ENCODE results near the gene LSM11.
A peak's percentile ranks its signal among the peaks of the same experiment; 100 is the strongest.
"Not testable (repeated sequence)": the region's sequence is repeated elsewhere in the genome, so short reads cannot be mapped to it uniquely, and the experiment has no call there.

Gene LSM11

GRCh38 chr5:157743163-157744050 is at the start of gene LSM11:
LSM11 (plus strand) TSS chr5:157743712; CDS start chr5:157743751, 39 bp downstream.
- peak; percentile 66 to 95 (median 88) for DNase-seq
- intact Hi-C loops (cut with DNase I): loop anchor here (10.0 kb wide), 1 partner anchor 489 kb away; no protein-coding TSS in a partner anchor

DNA sequence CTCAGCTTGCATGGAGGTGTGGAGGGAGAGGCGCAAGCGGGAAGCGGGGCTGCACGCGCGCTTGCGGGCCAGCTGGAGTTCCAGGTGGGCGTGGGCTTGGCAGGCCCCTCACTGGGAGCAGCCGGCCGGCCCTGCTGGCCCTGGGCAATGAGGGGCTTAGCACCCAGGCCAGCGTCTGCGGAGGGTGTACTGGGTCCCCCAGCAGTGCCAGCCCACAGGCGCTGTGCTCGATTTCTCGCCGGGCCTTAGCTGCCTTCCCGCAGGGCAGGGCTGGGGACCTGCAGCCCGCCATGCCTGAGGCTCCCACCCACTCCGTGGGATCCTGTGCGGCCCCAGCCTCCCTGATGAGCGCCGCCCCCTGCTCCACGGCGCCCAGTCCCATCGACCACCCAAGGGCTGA is 49.7 kb upstream of the LSM11 start:
- intact Hi-C loops (cut with DNase I); DNase-seq: not testable (repeated sequence)

DNA sequence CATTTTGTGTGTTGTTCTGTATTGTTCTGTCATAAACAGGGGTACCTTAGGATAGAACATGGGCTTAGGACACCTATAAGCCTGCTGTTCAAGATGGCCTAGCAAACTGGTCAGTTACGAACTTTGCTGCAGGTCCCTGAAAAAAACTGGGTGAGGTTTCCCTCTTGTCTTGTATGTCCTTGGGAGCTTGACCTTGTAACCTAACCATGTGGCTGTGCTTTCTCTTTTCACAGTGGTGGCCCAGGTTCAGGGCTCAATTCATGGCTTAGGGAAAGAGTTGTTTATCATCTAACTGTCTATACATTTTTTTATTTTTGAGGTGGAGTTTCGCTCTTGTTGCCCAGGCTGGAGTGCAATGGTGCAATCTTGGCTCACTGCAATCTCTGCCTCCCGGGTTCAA is 47.4 kb upstream of the LSM11 start:
- DNase-seq; intact Hi-C loops (cut with DNase I): not testable (repeated sequence)

GRCh38 chr5:157698674-157699073 is 44.8 kb upstream of the LSM11 start:
- intact Hi-C loops (cut with DNase I); DNase-seq: not testable (repeated sequence)

DNA sequence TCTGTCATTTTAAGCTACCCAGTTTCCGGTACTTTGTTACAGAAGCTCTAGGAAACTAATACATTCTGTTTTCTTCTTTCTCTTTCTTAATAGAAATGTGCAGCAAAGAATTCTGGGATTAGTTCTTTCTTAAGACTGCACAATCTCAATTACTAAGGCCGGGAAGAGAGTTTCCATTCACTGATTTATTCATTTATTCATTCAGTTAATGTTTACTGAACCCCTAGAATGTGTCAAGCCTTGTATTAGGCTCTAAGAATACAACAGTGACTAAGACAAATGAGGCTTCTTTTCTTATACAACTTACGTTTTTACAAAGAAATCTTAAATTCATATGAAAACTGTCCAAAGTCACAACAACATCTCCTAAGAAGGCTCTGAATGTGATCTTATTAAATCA is 39.8 kb upstream of the LSM11 start:
- no peak for DNase-seq

DNA sequence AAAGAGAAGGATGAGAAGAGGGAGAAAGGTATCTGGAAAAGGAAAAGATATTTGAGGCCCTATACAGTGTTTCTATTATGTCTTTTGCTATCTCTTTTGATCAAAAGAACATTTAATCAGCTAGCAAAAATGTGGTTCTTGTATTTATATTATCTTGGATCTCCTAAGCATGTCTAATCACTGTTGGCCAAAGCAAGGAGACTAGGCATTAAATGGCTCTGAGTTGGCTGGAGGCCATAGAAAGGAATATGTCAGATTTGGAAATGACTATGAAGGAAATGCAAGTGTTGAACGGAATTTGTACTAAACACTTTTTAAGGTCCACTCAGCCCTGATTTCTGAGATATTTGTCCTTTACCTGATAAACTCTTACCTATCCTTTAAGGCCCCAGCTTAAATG is 34.6 kb upstream of the LSM11 start:
- DNase-seq: no peak
- intact Hi-C loops (cut with DNase I): no loop called here

More for the DNA sequence above, 39.8 kb upstream of the LSM11 start:
- intact Hi-C loops (cut with DNase I): no loop called here

- intact Hi-C loops (cut with DNase I): no loop called here
- DNase-seq: no peak
Observed at GRCh38 chr5:157709346-157709745, 34.2 kb upstream of the LSM11 start.

DNA sequence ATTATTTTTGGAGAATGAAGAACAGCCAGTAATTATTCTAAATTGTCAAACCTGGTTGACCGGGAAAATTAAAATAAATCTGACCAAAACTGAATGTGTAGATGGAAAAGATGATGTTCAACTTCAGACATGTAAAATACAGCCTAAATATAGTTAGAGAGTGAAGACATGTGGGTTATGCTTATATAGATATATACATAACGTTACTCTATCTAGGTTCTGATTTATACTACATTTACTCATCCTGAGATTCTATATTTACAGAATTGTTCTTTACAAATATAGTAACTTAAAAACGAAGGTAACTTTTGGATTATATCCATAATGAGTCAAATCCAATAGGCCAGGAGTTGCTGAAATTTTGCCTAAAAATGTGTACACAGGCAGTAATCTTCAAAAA is 33.1 kb upstream of the LSM11 start:
- no peak for DNase-seq
- intact Hi-C loops (cut with DNase I): no loop called here

DNA sequence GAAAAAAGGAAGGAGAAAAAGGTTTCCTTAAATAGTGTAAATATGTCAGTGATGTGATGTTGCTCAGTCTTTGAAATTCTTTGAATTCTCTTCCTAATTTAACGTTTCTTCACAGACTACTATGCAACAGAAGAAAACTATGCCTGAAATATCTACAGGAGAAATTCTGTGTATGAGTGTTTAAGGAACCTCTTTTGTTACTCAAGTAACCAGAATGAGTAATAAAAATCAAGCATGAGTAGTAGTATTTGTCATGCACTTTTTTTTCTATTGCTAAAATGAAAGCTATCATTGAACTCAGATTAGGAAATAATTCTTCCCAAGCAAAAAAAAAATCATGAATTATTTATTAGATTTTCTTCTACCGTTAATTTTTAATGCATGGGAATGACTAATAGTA is 32.6 kb upstream of the LSM11 start:
- intact Hi-C loops (cut with DNase I): no loop called here
- no peak for DNase-seq

DNA sequence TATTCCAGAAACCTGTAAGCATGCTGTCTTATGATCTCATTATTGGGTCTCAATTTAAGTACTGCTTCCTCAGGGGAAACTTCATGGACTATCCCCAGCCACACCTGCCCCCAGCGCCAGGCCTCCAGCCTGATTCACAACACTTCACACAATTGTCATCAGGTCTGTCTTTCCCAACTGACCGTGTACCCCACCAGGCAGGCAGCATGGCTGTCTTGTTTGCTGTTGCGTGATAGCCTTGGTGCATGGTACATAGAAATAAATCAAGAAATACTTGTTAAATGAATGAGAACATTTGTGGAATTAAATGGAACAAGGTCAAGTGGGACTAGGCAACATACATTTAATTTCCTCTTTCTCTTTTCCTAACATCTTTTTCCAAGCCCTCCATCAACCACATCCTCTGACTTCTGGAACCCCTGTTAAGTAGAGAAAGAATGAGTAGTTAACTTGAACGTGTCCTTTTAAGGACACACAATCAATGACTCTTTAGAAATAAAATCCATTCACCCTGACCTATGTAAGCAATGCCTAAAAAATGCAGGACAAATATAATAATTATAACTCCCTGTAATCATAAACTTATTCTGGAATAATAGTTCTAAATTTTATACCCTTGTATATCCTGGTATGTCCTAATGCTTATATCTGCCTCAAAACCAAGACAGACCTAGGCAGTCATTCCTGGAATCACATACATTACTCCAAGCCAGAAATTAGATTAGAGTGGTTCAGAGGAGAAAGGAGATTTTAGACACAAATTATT is 29.5 kb upstream of the LSM11 start:
- intact Hi-C loops (cut with DNase I): no loop called here

GRCh38 chr5:157714596-157714864 is 29.0 kb upstream of the LSM11 start:
- intact Hi-C loops (cut with DNase I): no loop called here
- DNase-seq: no peak

More for the DNA sequence above, 29.5 kb upstream of the LSM11 start:
- DNase-seq: no peak

- intact Hi-C loops (cut with DNase I): no loop called here
- DNase-seq: peak in 28 of 42 donors; percentile 9 to 75 (median 32)
Observed at GRCh38 chr5:157718519-157718918, 25.0 kb upstream of the LSM11 start.

- intact Hi-C loops (cut with DNase I): no loop called here
- DNase-seq: no peak
Observed at GRCh38 chr5:157719245-157719644, 24.3 kb upstream of the LSM11 start.

- no peak for DNase-seq
- intact Hi-C loops (cut with DNase I): no loop called here
Observed at GRCh38 chr5:157721159-157721558, 22.4 kb upstream of the LSM11 start.

GRCh38 chr5:157722895-157723294 is 20.6 kb upstream of the LSM11 start:
- intact Hi-C loops (cut with DNase I); DNase-seq: not testable (repeated sequence)

- intact Hi-C loops (cut with DNase I); DNase-seq: not testable (repeated sequence)
Observed at GRCh38 chr5:157726607-157727006, 16.9 kb upstream of the LSM11 start.

GRCh38 chr5:157727858-157728257 is 15.7 kb upstream of the LSM11 start:
- intact Hi-C loops (cut with DNase I); DNase-seq: not testable (repeated sequence)

GRCh38 chr5:157729858-157730257 is 13.7 kb upstream of the LSM11 start:
- no peak for DNase-seq
- intact Hi-C loops (cut with DNase I): no loop called here

- no peak for DNase-seq
- intact Hi-C loops (cut with DNase I): no loop called here
Observed at GRCh38 chr5:157730900-157731271, 12.6 kb upstream of the LSM11 start.
